ENCODE data around the gene SLC23A3.

SLC23A3 gene

DNA sequence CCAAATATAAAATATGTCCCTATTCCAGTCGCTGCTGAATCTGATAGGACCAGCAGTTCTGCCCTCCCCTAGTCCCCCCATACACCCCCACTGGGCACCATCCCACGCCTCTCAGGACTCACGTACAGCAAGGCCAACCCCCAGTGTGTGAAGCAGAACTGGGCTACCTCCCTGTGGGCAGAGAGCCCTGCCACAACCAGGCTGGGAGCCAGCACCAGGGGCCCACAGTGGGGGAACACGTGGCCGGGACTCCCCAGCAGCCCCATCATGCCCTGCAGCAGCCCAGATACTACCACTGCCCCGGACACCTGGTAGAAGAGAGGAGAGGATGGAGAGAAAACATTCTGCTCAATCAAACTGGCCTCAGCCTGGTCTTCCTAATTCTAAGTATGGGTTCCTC is 1.3 kb downstream of the SLC23A3 start:
- Histone ChIP-seq H2AFZ (ENCODE audit: low read length) (no peak overlapping the region), H3F3A (ENCODE audit: insufficient read depth, low read length) (no peaks in the 10 kb centered on the region)
- no peak for TF ChIP-seq EZH2 (optimal IDR thresholded peaks at IDR 0.05; ENCODE audit: low read depth, low read length)

GRCh38 chr2:219167997-219168396 is 1.8 kb downstream of the SLC23A3 start:
- Histone ChIP-seq H2AFZ (ENCODE audit: low read length) (no peak overlapping the region), H3K9me2 (replicated peaks; ENCODE audit: insufficient read depth, low read length) (no peaks in the 10 kb centered on the region)
- TF ChIP-seq EZH2 (optimal IDR thresholded peaks at IDR 0.05; ENCODE audit: low read depth, low read length) = no peak
- no peak for TF ChIP-seq EZH2phosphoT487 (IDR thresholded peaks at IDR 0.05; ENCODE audit: low read length)

More for the DNA sequence above, 1.3 kb downstream of the SLC23A3 start:
- H3K9me2 ChIP-seq (replicated peaks; ENCODE audit: insufficient read depth, low read length) = no peaks in the 10 kb centered on the region
- DNase-seq = no peak
- H3K27ac ChIP-seq (ENCODE audit: low read length) = no peak overlapping the region
- no peaks in the 10 kb centered on the region for H3K9me3 ChIP-seq (replicated peaks; ENCODE audit: insufficient read depth, low read length)
- no peak overlapping the region for H3K4me2 ChIP-seq (ENCODE audit: low read depth, low read length)
- H4K20me1 ChIP-seq (ENCODE audit: insufficient read depth, low read length) = no peaks in the 10 kb centered on the region
- H3K27me3 ChIP-seq (replicated peaks; ENCODE audit: insufficient read depth, low read length) = no peaks in the 10 kb centered on the region
- H3K79me2 ChIP-seq (ENCODE audit: low read length) = no peaks in the 10 kb centered on the region
- H3K4me1 ChIP-seq (ENCODE audit: low read length) = no peaks in the 10 kb centered on the region
- peaks cover 3% of the 10 kb centered on the region; the same call in 1 of the 2 replicates for H3K36me3 ChIP-seq (replicated peaks; ENCODE audit: insufficient read depth, low read length)
- H3K4me3 ChIP-seq (ENCODE audit: low read length) = no peak overlapping the region
- no peak overlapping the region for H3K9ac ChIP-seq (ENCODE audit: low read length)

GRCh38 chr2:219165058-219165911 is 4.5 kb downstream of the SLC23A3 start:
- Histone ChIP-seq H3K9ac (ENCODE audit: low read length) (no peak overlapping the region), H3K9me3 (replicated peaks; ENCODE audit: insufficient read depth, low read length) (no peaks in the 10 kb centered on the region), H3K27me3 (replicated peaks; ENCODE audit: insufficient read depth, low read length) (no peaks in the 10 kb centered on the region), H3K4me1 (ENCODE audit: low read length) (peaks cover 5% of the 10 kb centered on the region; the same call in 1 of the 2 replicates), H3K79me2 (ENCODE audit: low read length) (no peaks in the 10 kb centered on the region), H3F3A (ENCODE audit: insufficient read depth, low read length) (no peaks in the 10 kb centered on the region), H3K4me2 (ENCODE audit: low read depth, low read length) (no peak overlapping the region), H3K9me2 (replicated peaks; ENCODE audit: insufficient read depth, low read length) (no peaks in the 10 kb centered on the region), H4K20me1 (ENCODE audit: insufficient read depth, low read length) (no peaks in the 10 kb centered on the region), H2AFZ (ENCODE audit: low read length) (no peak overlapping the region), H3K27ac (ENCODE audit: low read length) (no peak overlapping the region), H3K4me3 (ENCODE audit: low read length) (no peak overlapping the region), H3K36me3 (replicated peaks; ENCODE audit: insufficient read depth, low read length) (no peaks in the 10 kb centered on the region)
- DNase-seq = no peak
- TF ChIP-seq CTCF (IDR thresholded peaks at IDR 0.05; ENCODE audit: low read length) (no peak), EZH2 (optimal IDR thresholded peaks at IDR 0.05; ENCODE audit: low read depth, low read length) (no peak)

More at GRCh38 chr2:219167997-219168396, 1.8 kb downstream of the SLC23A3 start:
- H3K9ac ChIP-seq (ENCODE audit: low read length) = no peak overlapping the region
- no peaks in the 10 kb centered on the region for H3K4me1 ChIP-seq (ENCODE audit: low read length)
- H3F3A ChIP-seq (ENCODE audit: insufficient read depth, low read length) = no peaks in the 10 kb centered on the region
- H3K9me3 ChIP-seq (replicated peaks; ENCODE audit: insufficient read depth, low read length) = no peaks in the 10 kb centered on the region
- no peaks in the 10 kb centered on the region for H3K27me3 ChIP-seq (replicated peaks; ENCODE audit: insufficient read depth, low read length)
- no peaks in the 10 kb centered on the region; the same call in 1 of the 2 replicates for H3K36me3 ChIP-seq (replicated peaks; ENCODE audit: insufficient read depth, low read length)
- H3K79me2 ChIP-seq (ENCODE audit: low read length) = no peaks in the 10 kb centered on the region
- H3K4me2 ChIP-seq (ENCODE audit: low read depth, low read length) = no peak overlapping the region
- H3K4me3 ChIP-seq (ENCODE audit: low read length) = no peak overlapping the region
- no peak overlapping the region for H3K27ac ChIP-seq (ENCODE audit: low read length)
- no peak for DNase-seq
- no peaks in the 10 kb centered on the region for H4K20me1 ChIP-seq (ENCODE audit: insufficient read depth, low read length)

DNA sequence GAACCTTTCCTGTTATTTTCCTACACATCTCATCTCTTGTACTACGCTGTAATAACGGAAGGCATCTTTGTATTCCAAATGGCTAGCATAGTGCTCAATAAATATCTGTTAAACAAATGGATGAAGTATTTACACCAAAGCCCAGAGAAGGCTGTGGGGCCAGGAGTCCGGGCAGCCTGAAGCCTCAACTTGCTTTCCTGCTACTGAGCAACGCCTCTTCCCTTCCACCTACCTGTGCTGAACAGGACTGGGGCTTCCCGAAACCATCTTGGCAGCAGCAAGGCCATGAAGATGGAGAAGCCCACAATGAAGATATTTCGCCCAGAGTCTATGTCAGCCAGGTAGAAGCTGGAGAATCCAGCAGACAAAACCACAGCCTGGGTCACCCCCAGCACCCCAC is 6.7 kb downstream of the SLC23A3 start:
- H3K4me3 ChIP-seq (ENCODE audit: low read length) = no peak overlapping the region
- H3K36me3 ChIP-seq (replicated peaks; ENCODE audit: insufficient read depth, low read length) = no peaks in the 10 kb centered on the region
- no peaks in the 10 kb centered on the region for H3K27me3 ChIP-seq (replicated peaks; ENCODE audit: insufficient read depth, low read length)
- peaks cover 4% of the 10 kb centered on the region; the same call in 1 of the 2 replicates for H3K79me2 ChIP-seq (ENCODE audit: low read length)
- no peak overlapping the region for H3K9ac ChIP-seq (ENCODE audit: low read length)
- H4K20me1 ChIP-seq (ENCODE audit: insufficient read depth, low read length) = no peaks in the 10 kb centered on the region
- H3K4me1 ChIP-seq (ENCODE audit: low read length) = peaks cover 5% of the 10 kb centered on the region; the same call in 1 of the 2 replicates
- H3F3A ChIP-seq (ENCODE audit: insufficient read depth, low read length) = no peaks in the 10 kb centered on the region
- no peak for TF ChIP-seq CTCF (IDR thresholded peaks at IDR 0.05; ENCODE audit: low read length)
- H3K9me3 ChIP-seq (replicated peaks; ENCODE audit: insufficient read depth, low read length) = no peaks in the 10 kb centered on the region
- no peaks in the 10 kb centered on the region for H3K9me2 ChIP-seq (replicated peaks; ENCODE audit: insufficient read depth, low read length)
- DNase-seq = no peak
- H3K4me2 ChIP-seq (ENCODE audit: low read depth, low read length) = no peak overlapping the region
- no peak overlapping the region for H2AFZ ChIP-seq (ENCODE audit: low read length)
- H3K27ac ChIP-seq (ENCODE audit: low read length) = no peak overlapping the region
